ENCODE data around the gene SAFB2. TPM values are rescaled to one million over a fixed set of nuclear protein-coding genes. Genes with fewer than 3 reads are reported as not detected.

Gene SAFB2
- total and polyA plus RNA-seq, 10 of the 15 experiments (the other 5 are each of a cell fraction or from before 2014, with no cell fraction given), result 4.5 to 89.2 (median 42.9) TPM

- TF ChIP-seq CUX1 (IDR thresholded peaks at IDR 0.05; ENCODE audit: insufficient replicate concordance, low read depth, low read length) (no peak), IRF4 (IDR thresholded peaks at IDR 0.05; ENCODE audit: low read depth, low read length) (no peak), MEF2A (IDR thresholded peaks at IDR 0.05; ENCODE audit: insufficient read depth, low read depth, low read length) (no peak), ZNF217 (IDR thresholded peaks at IDR 0.05) (no peak), STAT1 (conservative IDR thresholded peaks at IDR 0.05) (no peak), ZBTB4 (CRISPR knock-in tag; IDR thresholded peaks at IDR 0.05) (no peak)
- TF ChIP-seq, protein P1, sequence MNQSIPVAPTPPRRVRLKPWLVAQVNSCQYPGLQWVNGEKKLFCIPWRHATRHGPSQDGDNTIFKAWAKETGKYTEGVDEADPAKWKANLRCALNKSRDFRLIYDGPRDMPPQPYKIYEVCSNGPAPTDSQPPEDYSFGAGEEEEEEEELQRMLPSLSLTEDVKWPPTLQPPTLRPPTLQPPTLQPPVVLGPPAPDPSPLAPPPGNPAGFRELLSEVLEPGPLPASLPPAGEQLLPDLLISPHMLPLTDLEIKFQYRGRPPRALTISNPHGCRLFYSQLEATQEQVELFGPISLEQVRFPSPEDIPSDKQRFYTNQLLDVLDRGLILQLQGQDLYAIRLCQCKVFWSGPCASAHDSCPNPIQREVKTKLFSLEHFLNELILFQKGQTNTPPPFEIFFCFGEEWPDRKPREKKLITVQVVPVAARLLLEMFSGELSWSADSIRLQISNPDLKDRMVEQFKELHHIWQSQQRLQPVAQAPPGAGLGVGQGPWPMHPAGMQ (IDR thresholded peaks at IDR 0.05; ENCODE audit: borderline replicate concordance), result no peak
Observed at GRCh38 chr19:5595745-5596144, 26.8 kb downstream of the SAFB2 start (continued).
